Measurements from ENCODE around the gene PAX3. TPM values are rescaled to one million over a fixed set of nuclear protein-coding genes. Genes with fewer than 3 reads are reported as not detected.

Gene PAX3
- total RNA-seq, 1 experiment from 2014 or later, result not detected

GRCh38 chr2:222313816-222314215, 15.0 kb upstream of the PAX3 start:
- no peaks in the 10 kb centered on the region for H3K9me3 ChIP-seq (ENCODE audit: control insufficient read depth in 1 of 2, insufficient read depth in 1 of 2, low read depth in 1 of 2, low read length in 2 of 2)
- RAD21 ChIA-PET (ENCODE audit: low non-redundant PET in 1 of 2, low total read pairs in 2 of 2, uncharacterized antibody in 2 of 2, unreplicated experiment in 2 of 2), result interaction anchor here in 1 of 2 experiments (0.8 kb wide), 1 partner anchor 248 kb away, joined by 3 read pairs; no protein-coding TSS in a partner anchor
- no peak overlapping the region for H3K4me3 ChIP-seq (replicated peaks in 1 of 2; ENCODE audit: low read depth in 1 of 2, low read length in 2 of 2)
- intact Hi-C loops (cut with micrococcal nuclease), result no loop called here
- H4K20me1 ChIP-seq (ENCODE audit: insufficient read depth), result no peaks in the 10 kb centered on the region
- no peak overlapping the region for H3K9ac ChIP-seq (ENCODE audit: low read length)
- no peaks in the 10 kb centered on the region for H3K36me3 ChIP-seq (ENCODE audit: control insufficient read depth in 1 of 2, insufficient read depth in 2 of 2, low read length in 2 of 2)
- TF ChIP-seq CTCF (IDR thresholded peaks at IDR 0.05 in 2 of 3, conservative IDR thresholded peaks at IDR 0.05 in 1 of 3; ENCODE audit: borderline replicate concordance in 1 of 3, insufficient read depth in 1 of 3, low read depth in 2 of 3, low read length in 2 of 3) (no peak), ELF1 (IDR thresholded peaks at IDR 0.05; ENCODE audit: borderline replicate concordance, low read depth) (no peak), JUND (IDR thresholded peaks at IDR 0.05) (no peak), REST (IDR thresholded peaks at IDR 0.05; ENCODE audit: low read depth) (no peak), ZFX (IDR thresholded peaks at IDR 0.05) (no peak)
- H3K9me2 ChIP-seq (ENCODE audit: insufficient read depth), result no peaks in the 10 kb centered on the region
- POLR2A ChIA-PET, result no interaction called here
- H3K4me1 ChIP-seq (ENCODE audit: control insufficient read depth in 1 of 2, insufficient read depth in 2 of 2, low read length in 2 of 2), result peaks cover 0 to 8% of the 10 kb centered on the region in 2 experiments; a peak in 2 of 4 replicates
- no TSS peak for BruUV-seq (replicated peaks)
- no peak for ATAC-seq
- no peaks in the 10 kb centered on the region for H3K79me2 ChIP-seq (ENCODE audit: insufficient read depth, low read length)
- H3K4me2 ChIP-seq (ENCODE audit: low read length), result no peak overlapping the region
- peaks cover 45% of the 10 kb centered on the region for H3K27me3 ChIP-seq (ENCODE audit: insufficient read depth, low read length)
- DNase-seq (ENCODE audit: low read depth, low spot score), result no peak
- H2AFZ ChIP-seq (ENCODE audit: low read depth, low read length, poor library complexity, severe bottlenecking), result no peak overlapping the region
- CTCF ChIA-PET, result no interaction called here
- no peak overlapping the region for H3K27ac ChIP-seq (ENCODE audit: low read depth, low read length)
